Embryonic facial prominence (tissue), 1 donor: ENCODE results near the gene FAIM2.

ENCODE experiments used
- DNase-seq: peaks from one replicate; pipeline ENCODE4 v3.0.0-alpha.2; 2016; ENCODE audit errors: extremely low spot score

The FAIM2 gene

GRCh38 chr12:49903700-49904423 lies at the start of gene FAIM2:
FAIM2 (minus strand) TSS chr12:49903900; CDS start chr12:49903792, 108 bp downstream.
- DNase-seq, result no peak

DNA sequence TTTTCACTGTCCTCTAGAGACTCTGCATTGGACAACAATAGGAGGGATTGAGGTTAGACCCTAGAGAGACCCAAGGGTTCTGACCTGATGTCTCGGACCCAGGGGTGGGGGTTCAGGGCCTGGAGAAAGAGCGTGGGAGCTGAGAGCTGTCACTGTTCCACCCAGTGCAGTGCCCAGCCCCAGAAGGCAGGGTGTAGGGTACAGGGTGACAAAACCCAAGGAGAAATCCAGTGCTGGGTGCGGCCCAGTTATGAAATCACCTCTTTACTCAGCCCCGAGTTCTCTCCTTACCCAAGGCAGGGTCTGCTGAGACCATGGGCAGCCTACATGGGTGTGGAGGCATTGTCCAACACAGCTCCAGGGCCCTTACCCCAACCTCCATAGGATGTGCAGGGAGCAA lies 49.5 kb upstream of the FAIM2 start:
- no peak for DNase-seq

DNA sequence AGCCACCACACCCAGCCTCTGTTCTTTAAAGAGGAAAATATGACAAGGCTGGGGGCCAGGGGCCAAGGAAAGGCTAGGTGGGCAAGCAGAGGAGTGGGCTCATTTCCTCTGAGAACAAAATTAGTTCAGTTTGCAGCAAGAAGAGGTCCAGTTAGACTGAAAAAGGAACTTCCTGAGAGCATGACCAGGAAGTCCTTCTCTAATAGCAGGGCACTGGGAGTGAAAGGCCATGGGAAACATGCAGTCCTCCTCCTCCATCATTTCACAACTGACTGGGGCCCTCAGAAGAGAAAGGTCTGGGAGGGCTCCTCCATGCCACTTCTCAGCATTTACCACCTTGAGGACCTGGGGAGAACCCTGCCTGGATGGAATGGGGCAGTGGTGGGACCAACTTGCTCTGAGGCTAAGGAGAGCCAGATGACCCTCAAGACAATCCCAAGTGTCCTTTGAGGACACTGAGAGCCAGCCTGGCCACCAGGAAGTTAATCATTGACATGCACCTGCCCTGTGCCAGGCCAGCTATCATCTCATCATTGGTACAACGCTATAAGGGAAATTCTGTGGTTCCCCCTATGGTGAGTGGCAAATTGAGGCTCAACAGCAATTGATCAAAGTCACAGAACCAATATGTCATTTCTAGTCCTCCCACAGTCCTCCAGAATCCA lies 48.8 kb upstream of the FAIM2 start:
- DNase-seq, result no peak

GRCh38 chr12:49951411-49952240 lies 47.9 kb upstream of the FAIM2 start:
- DNase-seq, result no peak

- no peak for DNase-seq
Observed at GRCh38 chr12:49950273-49951251, 46.9 kb upstream of the FAIM2 start, which contains the start of gene AQP2. AQP2 (plus strand) TSS chr12:49950737; CDS start chr12:49950831, 94 bp downstream.

DNA sequence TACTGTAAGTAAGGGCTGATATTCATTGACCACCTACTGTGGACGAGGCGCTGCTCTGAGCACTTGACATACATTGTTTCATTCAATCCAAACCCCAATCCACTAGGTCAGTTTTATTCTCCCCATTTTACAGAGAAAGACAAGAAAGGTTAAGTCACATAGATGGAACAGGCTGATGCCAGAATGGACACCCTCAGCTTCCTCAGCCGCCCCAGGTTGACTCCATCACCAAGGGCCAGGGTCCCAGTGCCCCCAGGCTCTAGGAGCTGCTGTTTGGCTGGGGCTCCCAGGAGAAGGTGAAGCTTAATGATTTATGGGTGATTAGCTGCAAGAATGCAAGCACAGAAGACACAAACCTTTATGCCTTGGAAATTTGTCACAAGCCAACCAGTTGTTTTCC lies 46.2 kb upstream of the FAIM2 start:
- no peak for DNase-seq

DNA sequence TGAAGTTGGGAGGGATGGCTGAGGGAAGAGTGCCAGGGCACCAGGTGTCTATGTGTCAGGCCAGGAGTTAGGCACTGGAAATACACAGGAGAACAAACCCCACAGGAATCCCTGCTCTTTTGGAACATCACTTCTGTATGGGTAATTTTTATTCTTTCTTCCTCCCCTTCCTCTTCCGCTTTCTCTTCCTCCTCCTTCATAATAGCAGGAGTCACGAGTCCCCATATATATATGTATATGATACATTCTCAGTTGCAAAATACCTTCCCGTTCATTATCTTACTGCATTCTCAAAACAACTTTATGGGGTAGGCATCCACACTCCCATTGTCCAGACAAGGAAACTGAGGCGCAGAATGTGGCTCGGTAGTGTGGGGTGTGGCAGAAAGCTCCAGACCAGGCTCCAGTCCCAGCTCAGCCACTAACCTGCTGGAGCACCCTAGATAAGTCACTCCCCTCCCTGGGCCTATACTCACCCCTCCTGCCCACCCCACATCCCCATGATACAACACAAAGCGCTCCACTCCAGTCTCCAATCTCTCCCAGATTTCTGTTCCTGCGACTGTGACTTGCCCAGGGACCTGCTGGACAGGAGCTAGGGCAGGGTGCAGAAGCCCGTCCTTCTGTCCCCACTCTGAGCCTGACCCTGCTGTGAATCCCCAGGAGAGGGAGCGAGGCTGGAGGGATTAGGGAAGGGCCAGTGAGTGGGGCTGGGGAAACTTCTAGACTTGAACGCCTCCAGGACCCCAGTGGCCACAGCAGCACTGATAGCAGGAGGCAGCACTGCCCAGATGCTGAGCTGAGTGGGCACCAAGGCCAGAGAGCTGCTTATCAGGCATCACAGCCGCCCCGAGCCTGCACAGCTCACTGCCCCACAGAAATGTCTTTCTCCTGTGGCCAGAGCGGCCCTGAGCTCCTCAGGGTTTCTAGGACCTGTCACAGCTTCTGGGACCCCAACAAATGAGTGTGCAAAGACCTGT lies 45.5 kb upstream of the FAIM2 start:
- DNase-seq, result no peak

- DNase-seq, result no peak
Observed at GRCh38 chr12:49947593-49948226, 44.0 kb upstream of the FAIM2 start.

GRCh38 chr12:49946497-49946896 lies 42.8 kb upstream of the FAIM2 start:
- no peak for DNase-seq

- no peak for DNase-seq
Observed at GRCh38 chr12:49946086-49946485, 42.4 kb upstream of the FAIM2 start.

DNA sequence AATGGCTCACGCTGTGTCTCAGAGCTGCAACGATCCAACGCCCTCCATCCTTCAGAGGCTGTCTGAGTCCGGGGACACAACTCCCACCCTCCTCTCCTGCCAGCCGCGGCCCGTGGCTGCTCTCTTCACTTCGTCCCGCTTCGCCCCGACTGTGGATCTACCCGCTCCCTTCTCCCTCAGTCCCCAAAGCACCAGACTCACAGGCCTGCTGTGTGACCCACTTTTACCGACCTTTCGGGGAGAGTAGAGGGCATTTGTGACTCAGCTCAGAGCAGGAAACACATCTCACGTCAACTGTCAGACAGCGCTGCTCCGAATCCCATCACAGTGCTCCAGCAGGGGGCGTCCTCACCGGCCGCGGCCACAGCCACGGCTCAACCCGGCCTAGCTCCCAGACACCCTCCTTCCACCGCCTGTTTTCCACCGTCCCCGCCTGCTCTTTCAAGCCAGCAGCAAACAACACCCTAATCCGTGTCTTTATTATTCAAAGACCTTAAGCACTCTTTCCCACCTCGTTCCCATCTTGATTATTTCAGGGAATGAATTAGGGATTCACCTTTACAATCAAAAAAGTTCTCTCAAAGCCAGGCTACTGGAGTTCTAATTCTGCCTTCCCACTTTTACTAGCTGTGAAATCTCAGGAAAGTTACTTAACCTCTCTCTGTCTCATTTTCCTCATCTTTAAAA lies 41.8 kb upstream of the FAIM2 start:
- no peak for DNase-seq

GRCh38 chr12:49944718-49945117 lies 41.0 kb upstream of the FAIM2 start:
- DNase-seq, result no peak

DNA sequence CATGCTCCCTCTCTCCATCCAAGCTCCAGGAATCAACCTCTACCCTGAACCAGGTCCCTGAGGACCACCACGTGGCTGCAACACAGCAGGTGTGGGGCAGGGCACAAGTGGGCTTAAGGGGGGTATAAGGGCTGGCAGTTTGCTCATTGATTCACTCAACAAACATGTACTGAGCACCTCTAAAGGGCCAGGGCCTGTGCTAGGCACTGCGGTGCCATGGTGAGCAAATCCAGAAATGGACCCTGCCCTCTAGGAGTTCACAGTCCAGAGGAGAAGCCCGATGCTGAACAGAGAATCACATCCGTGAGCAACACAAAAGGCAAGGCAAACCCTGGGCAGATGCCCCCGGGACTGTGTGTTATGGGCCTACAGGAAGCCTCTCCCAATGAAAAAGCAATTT lies 40.3 kb upstream of the FAIM2 start:
- no peak for DNase-seq

GRCh38 chr12:49943625-49943960 lies 39.9 kb upstream of the FAIM2 start:
- DNase-seq, result no peak

DNA sequence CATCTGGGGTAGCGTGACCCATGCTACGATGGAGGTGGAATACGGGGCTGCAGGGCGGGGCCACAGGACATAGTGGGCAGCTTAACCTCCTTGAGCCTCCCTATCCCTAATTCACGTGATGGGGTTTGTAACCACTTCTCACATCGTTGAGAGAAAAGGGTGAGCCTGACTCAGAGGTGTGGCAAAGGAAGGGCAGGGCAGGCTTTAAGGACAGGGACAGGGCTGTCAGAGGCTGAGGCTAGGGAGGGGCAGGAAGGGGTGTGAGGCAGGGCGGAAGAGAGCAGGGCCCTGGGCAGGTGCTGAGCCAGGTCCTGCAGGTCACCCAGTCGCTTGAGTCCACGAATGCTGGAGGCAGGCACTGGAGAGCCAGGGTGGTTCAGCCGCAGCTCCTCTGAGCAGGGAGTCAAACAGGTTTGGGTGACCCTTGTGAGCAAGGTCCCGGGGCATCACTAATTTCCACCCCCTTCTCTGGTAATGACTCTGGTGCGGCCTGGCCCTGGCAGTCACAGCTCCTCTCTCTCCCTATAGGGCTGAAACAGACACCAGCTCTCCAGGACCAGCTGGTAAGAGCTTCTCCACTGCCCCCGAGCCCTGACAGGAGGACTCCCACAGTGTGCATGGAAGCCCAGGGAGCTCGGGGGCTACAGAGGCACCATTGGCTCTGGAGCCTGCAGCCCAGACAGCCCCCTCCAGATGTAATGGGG lies 39.4 kb upstream of the FAIM2 start:
- no peak for DNase-seq

- DNase-seq, result no peak
Observed at GRCh38 chr12:49942512-49942893, 38.8 kb upstream of the FAIM2 start.

DNA sequence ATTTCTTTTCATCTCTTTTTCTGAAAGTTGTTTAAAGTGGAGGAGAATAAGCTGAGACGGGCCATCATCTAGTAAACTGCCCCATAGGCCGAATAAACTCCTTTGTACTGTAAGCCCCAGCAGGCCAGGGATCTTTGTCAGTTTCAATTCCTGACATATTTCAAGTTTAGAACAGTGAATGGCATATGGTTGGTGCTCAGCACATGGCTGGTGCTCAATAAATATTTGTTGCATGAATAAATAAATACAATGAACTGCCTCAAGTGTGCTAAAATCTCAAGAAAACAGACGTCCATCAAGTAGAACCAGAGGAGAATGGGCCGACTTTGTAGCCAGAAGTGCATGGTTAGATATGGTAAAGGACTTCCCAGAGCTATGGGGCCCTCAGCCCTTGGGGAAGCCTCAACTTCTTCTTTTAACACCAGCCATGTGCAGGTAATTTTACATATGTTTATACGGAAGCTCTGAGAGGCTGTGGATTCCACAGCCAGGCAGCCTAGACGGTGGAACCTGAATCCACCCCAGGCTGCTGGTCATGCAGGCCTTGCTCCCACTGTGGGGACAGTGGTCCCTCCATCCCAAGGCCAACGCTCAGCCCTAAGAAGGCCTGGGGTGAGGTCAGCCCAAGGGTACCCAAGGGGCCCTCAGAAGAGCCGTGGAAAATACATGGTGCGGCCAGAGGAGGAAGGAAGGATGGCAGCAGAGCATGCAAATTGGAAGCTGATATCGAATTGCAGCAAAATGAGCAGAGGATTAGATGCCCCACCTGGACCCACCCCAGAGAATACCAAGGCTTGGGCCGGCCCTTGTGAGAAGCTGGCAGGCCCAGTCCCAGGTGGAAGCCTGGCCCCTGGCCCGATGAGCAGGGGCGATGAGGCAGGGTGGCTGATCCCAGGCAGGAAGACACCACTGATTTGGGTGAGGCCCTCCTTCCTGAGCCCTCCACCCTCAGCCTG lies 38.1 kb upstream of the FAIM2 start:
- no peak for DNase-seq
